Measurements from ENCODE around the gene ARHGAP42. TPM values are rescaled to one million over a fixed set of nuclear protein-coding genes. Genes with fewer than 3 reads are reported as not detected.

Gene ARHGAP42
- total and polyA plus RNA-seq, 10 donors, result 3.5 to 31.0 (median 19.6) TPM

GRCh38 chr11:100825626-100826025 is 138.5 kb downstream of the ARHGAP42 start:
- H3K9me3 ChIP-seq, result no peaks in the 10 kb centered on the region
- DNase-seq, result no peak
- intact Hi-C loops (cut with DNase I; ENCODE audit: low total_unique reads), result no loop called here
- TF ChIP-seq POLR2AphosphoS5 (IDR thresholded peaks at IDR 0.05) (no peak), POLR2A (IDR thresholded peaks at IDR 0.05) (no peak)
- H3K27ac ChIP-seq, result no peak overlapping the region
- no peak overlapping the region for H3K4me3 ChIP-seq
- H3K4me1 ChIP-seq, result peaks cover 0 to 4% (median 0%) of the 10 kb centered on the region in 6 donors
- no peaks in the 10 kb centered on the region for H3K27me3 ChIP-seq (replicated peaks in 1 of 7)
- WGBS, 5 donors, result 79 to 86% (median 85%) methylated on average over 3 of the region's 3 CpGs
- H3K36me3 ChIP-seq, result no peaks in the 10 kb centered on the region

GRCh38 chr11:100827934-100828661 is 141.0 kb downstream of the ARHGAP42 start:
- H3K27me3 ChIP-seq (replicated peaks in 1 of 7), result no peaks in the 10 kb centered on the region
- intact Hi-C loops (cut with DNase I; ENCODE audit: low total_unique reads), result no loop called here
- no peak overlapping the region for H3K27ac ChIP-seq
- no peaks in the 10 kb centered on the region for H3K36me3 ChIP-seq
- no peaks in the 10 kb centered on the region for H3K4me1 ChIP-seq
- TF ChIP-seq POLR2A (IDR thresholded peaks at IDR 0.05) (no peak), CTCF (IDR thresholded peaks at IDR 0.05 in 8 of 11, conservative IDR thresholded peaks at IDR 0.05 in 3 of 11) (peak in 4 of 11 experiments; percentile 23 to 40 (median 29))
- WGBS, 5 donors, result 70 to 97% (median 94%) methylated on average over 1 of the region's 1 CpG
- H3K9me3 ChIP-seq, result no peaks in the 10 kb centered on the region
- no peak for DNase-seq
- no peak overlapping the region for H3K4me3 ChIP-seq

GRCh38 chr11:100830274-100830673 is 143.2 kb downstream of the ARHGAP42 start:
- WGBS, 5 donors, result 83 to 92% (median 88%) methylated on average over 6 to 7 of the region's 7 CpGs
- Histone ChIP-seq H3K27ac (no peak overlapping the region), H3K36me3 (no peaks in the 10 kb centered on the region), H3K4me3 (no peak overlapping the region), H3K4me1 (no peaks in the 10 kb centered on the region), H3K9me3 (no peaks in the 10 kb centered on the region), H3K27me3 (replicated peaks in 1 of 7) (no peaks in the 10 kb centered on the region)
- DNase-seq, result no peak
- intact Hi-C loops (cut with DNase I; ENCODE audit: low total_unique reads), result no loop called here
- no peak for TF ChIP-seq CTCF (IDR thresholded peaks at IDR 0.05 in 8 of 11, conservative IDR thresholded peaks at IDR 0.05 in 3 of 11)
- no peak for TF ChIP-seq POLR2A (IDR thresholded peaks at IDR 0.05)
- no peak for TF ChIP-seq POLR2AphosphoS5 (IDR thresholded peaks at IDR 0.05)

GRCh38 chr11:100830978-100831732 is 144.1 kb downstream of the ARHGAP42 start:
- intact Hi-C loops (cut with DNase I; ENCODE audit: low total_unique reads), result no loop called here

More at GRCh38 chr11:100830978-100831732, 144.1 kb downstream of the ARHGAP42 start:
- no peaks in the 10 kb centered on the region for H3K4me1 ChIP-seq
- no peaks in the 10 kb centered on the region for H3K36me3 ChIP-seq
- no peak overlapping the region for H3K4me3 ChIP-seq
- no peak for TF ChIP-seq POLR2A (IDR thresholded peaks at IDR 0.05)
- TF ChIP-seq POLR2AphosphoS5 (IDR thresholded peaks at IDR 0.05), result no peak
- no peak for TF ChIP-seq CTCF (IDR thresholded peaks at IDR 0.05 in 8 of 11, conservative IDR thresholded peaks at IDR 0.05 in 3 of 11)
- H3K27ac ChIP-seq, result no peak overlapping the region
- no peaks in the 10 kb centered on the region for H3K9me3 ChIP-seq
- no peak for DNase-seq
- no peaks in the 10 kb centered on the region for H3K27me3 ChIP-seq (replicated peaks in 1 of 7)
- WGBS, 5 donors, result 62 to 85% (median 71%) methylated on average over 6 of the region's 6 CpGs

Measured in spleen (tissue), 11 donors.